MCF 10A (cell line): ENCODE data around the gene HIVEP1. TPM values are rescaled to one million over a fixed set of nuclear protein-coding genes. Genes with fewer than 3 reads are reported as not detected.

ENCODE experiments used
- BruUV-seq: library from RNA; stranded (reverse); fragments of 400-500 nt; replicated peaks from 2 replicates; lab custom pipeline; 2021; lab: Mats Ljungman, UMichigan
- CTCF ChIA-PET: fragments of 300-600 bp; sonication (Branson Sonifier 250); formaldehyde crosslinking; extraction: SDS; loops from one replicate; lab custom pipeline; 2021; ENCODE audit warnings: antibody characterized with exemption, inconsistent platforms; lab: Yijun Ruan, JAX
- POLR2A ChIA-PET: fragments of 300-600, 350-650 bp; sonication (Branson Sonifier 250); formaldehyde crosslinking; extraction: SDS; loops from one replicate; lab custom pipeline; 2020; ENCODE audit warnings: antibody characterized with exemption, inconsistent platforms; lab: Yijun Ruan, JAX
- DNase-seq: peaks from one replicate; pipeline ENCODE4 v3.0.0-alpha.2; 2018; ENCODE audit not compliant: unreplicated experiment
- H3K27ac Mint-ChIP-seq: one replicate; pipeline ENCODE4 v1.8.0; 2022; ENCODE audit warnings: mild to moderate bottlenecking, low read depth, mixed read lengths; ENCODE audit not compliant: unreplicated experiment
- H3K27me3 Mint-ChIP-seq: one replicate; pipeline ENCODE4 v1.8.0; 2022; ENCODE audit warnings: mixed read lengths; ENCODE audit not compliant: insufficient read depth, unreplicated experiment
- H3K36me3 Mint-ChIP-seq: one replicate; pipeline ENCODE4 v1.8.0; 2022; ENCODE audit warnings: mild to moderate bottlenecking, moderate library complexity, mixed read lengths; ENCODE audit not compliant: insufficient read depth, unreplicated experiment
- H3K4me1 Mint-ChIP-seq: one replicate; pipeline ENCODE4 v1.8.0; 2022; ENCODE audit warnings: mixed read lengths; ENCODE audit not compliant: insufficient read depth, unreplicated experiment
- H3K4me3 Mint-ChIP-seq: one replicate; pipeline ENCODE4 v1.8.0; 2022; ENCODE audit warnings: mild to moderate bottlenecking, moderate library complexity, mixed read lengths; ENCODE audit not compliant: unreplicated experiment
- H3K9me3 Mint-ChIP-seq: one replicate; pipeline ENCODE4 v1.8.0; 2022; ENCODE audit warnings: mixed read lengths; ENCODE audit not compliant: unreplicated experiment
- intact Hi-C: fragments of 100-400 bp; cut with micrococcal nuclease; formaldehyde crosslinking; loops from 2 replicates; pipeline ENCODE4 v1.14.1; 2022
- total RNA-seq: library from RNA; stranded (reverse); gene quantifications from 2 replicates; pipeline ENCODE4 v1.2.3, GENCODE V29; 2022
- TF ChIP-seq, protein P1 (sequence below): fragments of 200-600 bp; IDR thresholded peaks from one replicate; pipeline ENCODE4 v1.8.0; 2022; ENCODE audit warnings: antibody characterized with exemption, mild to moderate bottlenecking; ENCODE audit not compliant: unreplicated experiment

HIVEP1 gene
- total RNA-seq, 1 experiment from 2014 or later, result 19.1 TPM

DNA sequence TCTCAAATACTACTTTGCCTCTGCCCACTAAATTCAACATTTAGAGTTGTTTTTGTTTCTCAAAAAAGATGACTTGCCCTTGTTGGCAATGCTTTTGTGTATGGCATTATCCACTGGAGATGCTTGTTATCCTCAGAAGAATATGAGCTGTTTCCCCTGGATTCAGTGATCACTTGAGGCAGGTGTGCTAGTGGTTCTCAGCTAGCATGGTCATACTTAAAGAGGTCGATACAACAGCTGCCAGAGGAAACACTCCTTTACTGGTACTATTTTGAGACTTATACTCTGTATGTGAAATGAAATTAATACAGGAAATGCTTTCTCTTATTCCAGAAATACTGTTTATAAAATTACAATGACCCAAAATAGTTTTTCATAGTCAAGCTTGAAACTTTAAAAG, 122.5 kb downstream of the HIVEP1 start:
- TF ChIP-seq, protein P1, sequence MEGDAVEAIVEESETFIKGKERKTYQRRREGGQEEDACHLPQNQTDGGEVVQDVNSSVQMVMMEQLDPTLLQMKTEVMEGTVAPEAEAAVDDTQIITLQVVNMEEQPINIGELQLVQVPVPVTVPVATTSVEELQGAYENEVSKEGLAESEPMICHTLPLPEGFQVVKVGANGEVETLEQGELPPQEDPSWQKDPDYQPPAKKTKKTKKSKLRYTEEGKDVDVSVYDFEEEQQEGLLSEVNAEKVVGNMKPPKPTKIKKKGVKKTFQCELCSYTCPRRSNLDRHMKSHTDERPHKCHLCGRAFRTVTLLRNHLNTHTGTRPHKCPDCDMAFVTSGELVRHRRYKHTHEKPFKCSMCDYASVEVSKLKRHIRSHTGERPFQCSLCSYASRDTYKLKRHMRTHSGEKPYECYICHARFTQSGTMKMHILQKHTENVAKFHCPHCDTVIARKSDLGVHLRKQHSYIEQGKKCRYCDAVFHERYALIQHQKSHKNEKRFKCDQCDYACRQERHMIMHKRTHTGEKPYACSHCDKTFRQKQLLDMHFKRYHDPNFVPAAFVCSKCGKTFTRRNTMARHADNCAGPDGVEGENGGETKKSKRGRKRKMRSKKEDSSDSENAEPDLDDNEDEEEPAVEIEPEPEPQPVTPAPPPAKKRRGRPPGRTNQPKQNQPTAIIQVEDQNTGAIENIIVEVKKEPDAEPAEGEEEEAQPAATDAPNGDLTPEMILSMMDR, result no peak
- no peaks in the 10 kb centered on the region for H3K27me3 Mint-ChIP-seq
- intact Hi-C loops, result no loop called here
- peaks cover 9% of the 10 kb centered on the region for H3K36me3 Mint-ChIP-seq
- H3K4me3 Mint-ChIP-seq, result no peak overlapping the region
- no peak overlapping the region for H3K27ac Mint-ChIP-seq
- POLR2A ChIA-PET, result interaction anchor here (0.7 to 0.9 kb wide), 3 partner anchors 14 to 365 kb away, joined by 3 to 5 read pairs (median 4); no protein-coding TSS in a partner anchor
- CTCF ChIA-PET, result interaction anchor here (0.6 to 1.2 kb wide), 4 partner anchors 8 to 479 kb away, joined by 3 to 5 read pairs (median 3); no protein-coding TSS in a partner anchor
- no TSS peak for BruUV-seq
- peaks cover 16% of the 10 kb centered on the region for H3K4me1 Mint-ChIP-seq
- H3K9me3 Mint-ChIP-seq, result no peaks in the 10 kb centered on the region
- DNase-seq, result no peak

DNA sequence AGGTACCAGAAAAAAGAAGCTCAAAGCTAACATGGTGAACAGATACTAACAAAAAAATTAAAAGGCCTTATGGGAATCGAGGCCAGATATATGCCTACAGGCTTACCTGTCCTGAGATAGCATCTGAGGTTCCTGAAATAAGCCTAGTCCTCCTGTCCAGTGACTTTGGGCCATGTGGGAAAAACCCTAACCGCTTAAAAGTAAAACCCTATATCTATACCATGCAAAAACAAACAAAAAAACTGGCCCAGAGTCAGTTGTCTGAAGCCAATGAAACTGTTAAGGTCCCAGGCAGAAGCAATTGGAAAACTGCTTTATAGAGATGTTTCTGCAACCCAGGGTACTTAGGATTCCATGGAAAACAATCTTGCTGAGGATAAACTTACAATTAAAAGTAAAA, 122.9 kb downstream of the HIVEP1 start:
- peaks cover 5% of the 10 kb centered on the region for H3K36me3 Mint-ChIP-seq
- no peaks in the 10 kb centered on the region for H3K27me3 Mint-ChIP-seq
- H3K4me3 Mint-ChIP-seq, result no peak overlapping the region
- POLR2A ChIA-PET, result interaction anchor here (0.7 to 0.9 kb wide), 3 partner anchors 14 to 365 kb away, joined by 3 to 5 read pairs (median 4); no protein-coding TSS in a partner anchor
- BruUV-seq, result no TSS peak
- no peak for DNase-seq
- CTCF ChIA-PET, result interaction anchor here (0.9 to 1.1 kb wide), 2 partner anchors 9 to 480 kb away, joined by 3 read pairs; no protein-coding TSS in a partner anchor
- TF ChIP-seq, protein P1, result no peak
- no peaks in the 10 kb centered on the region for H3K9me3 Mint-ChIP-seq
- H3K27ac Mint-ChIP-seq, result no peak overlapping the region
- intact Hi-C loops, result no loop called here
- H3K4me1 Mint-ChIP-seq, result peaks cover 16% of the 10 kb centered on the region

- peak overlapping the region; percentile 0 for H3K27ac Mint-ChIP-seq
- no peak overlapping the region for H3K4me3 Mint-ChIP-seq
- intact Hi-C loops, result no loop called here
- no peaks in the 10 kb centered on the region for H3K36me3 Mint-ChIP-seq
- BruUV-seq, result no TSS peak
- DNase-seq, result peak; percentile 38
- H3K4me1 Mint-ChIP-seq, result peaks cover 16% of the 10 kb centered on the region
- H3K9me3 Mint-ChIP-seq, result peaks cover 4% of the 10 kb centered on the region
- ChIA-PET POLR2A (interaction anchor here (1.0 kb wide), 1 partner anchor 42 kb away, joined by 3 read pairs; no protein-coding TSS in a partner anchor), CTCF (no interaction called here)
- TF ChIP-seq, protein P1, result no peak
- no peaks in the 10 kb centered on the region for H3K27me3 Mint-ChIP-seq
Observed at GRCh38 chr6:12136905-12137304, 124.8 kb downstream of the HIVEP1 start.

DNA sequence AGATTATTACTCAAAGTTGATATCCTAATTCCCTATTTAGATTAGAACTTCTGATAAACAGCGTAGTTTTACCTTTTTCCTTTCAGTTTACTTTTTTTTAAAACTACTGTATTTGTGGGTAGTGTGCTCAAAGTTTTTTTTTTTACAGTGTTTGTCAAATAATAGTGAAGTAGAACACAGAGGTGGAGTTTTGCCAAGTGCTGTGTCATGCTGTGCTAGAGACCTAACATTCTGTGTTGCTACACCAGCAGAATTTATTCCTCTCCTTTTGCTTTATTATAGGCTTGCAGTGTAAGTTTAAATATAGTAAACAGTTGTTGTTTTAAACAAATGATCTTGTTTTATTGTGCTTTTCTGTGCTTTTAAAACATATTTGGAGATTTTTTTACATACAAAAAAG, 125.4 kb downstream of the HIVEP1 start:
- Mint-ChIP-seq H3K4me3 (no peak overlapping the region), H3K36me3 (no peaks in the 10 kb centered on the region), H3K27ac (peak overlapping the region; percentile 10), H3K4me1 (peaks cover 16% of the 10 kb centered on the region), H3K9me3 (peaks cover 4% of the 10 kb centered on the region), H3K27me3 (no peaks in the 10 kb centered on the region)
- TF ChIP-seq, protein P1, result no peak
- CTCF ChIA-PET, result no interaction called here
- no TSS peak for BruUV-seq
- POLR2A ChIA-PET, result interaction anchor here (1.0 kb wide), 1 partner anchor 43 kb away, joined by 3 read pairs; no protein-coding TSS in a partner anchor
- intact Hi-C loops, result no loop called here
- DNase-seq, result peak; percentile 80
